HG03108 (cell line): ENCODE data around the gene FCAMR.

Source experiments
- ATAC-seq: cut with Tn5 transposase; IDR thresholded peaks from one replicate; pipeline ENCODE4 v1.9.1; 2021; ENCODE audit warnings: moderate library complexity; ENCODE audit not compliant: unreplicated experiment

FCAMR gene, protein sequence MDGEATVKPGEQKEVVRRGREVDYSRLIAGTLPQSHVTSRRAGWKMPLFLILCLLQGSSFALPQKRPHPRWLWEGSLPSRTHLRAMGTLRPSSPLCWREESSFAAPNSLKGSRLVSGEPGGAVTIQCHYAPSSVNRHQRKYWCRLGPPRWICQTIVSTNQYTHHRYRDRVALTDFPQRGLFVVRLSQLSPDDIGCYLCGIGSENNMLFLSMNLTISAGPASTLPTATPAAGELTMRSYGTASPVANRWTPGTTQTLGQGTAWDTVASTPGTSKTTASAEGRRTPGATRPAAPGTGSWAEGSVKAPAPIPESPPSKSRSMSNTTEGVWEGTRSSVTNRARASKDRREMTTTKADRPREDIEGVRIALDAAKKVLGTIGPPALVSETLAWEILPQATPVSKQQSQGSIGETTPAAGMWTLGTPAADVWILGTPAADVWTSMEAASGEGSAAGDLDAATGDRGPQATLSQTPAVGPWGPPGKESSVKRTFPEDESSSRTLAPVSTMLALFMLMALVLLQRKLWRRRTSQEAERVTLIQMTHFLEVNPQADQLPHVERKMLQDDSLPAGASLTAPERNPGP

DNA sequence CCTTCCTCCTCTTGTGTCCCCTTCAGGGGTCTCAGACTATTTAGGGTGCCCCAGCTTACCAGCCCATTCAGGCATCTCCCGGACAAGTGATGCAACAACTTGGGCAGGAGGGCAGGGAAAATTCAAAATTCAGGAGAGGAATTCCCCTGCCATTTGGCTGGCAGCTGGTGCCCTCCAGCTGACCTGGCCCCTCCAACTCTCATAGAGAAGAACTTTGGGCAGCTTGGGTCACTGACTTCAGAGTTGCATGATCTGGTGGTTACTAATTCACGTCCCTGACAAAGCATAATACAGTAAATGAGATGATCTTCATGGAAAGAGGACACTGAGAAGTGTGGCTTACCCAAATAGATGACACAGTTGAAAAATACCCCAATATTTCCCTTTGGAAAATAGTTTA is at the start of gene FCAMR:
Gene FCAMR, minus strand, starts transcription at position 15 of the 400 bp plus-strand sequence. CDS start 335 bp downstream, outside the sequence.
- ATAC-seq = no peak

DNA sequence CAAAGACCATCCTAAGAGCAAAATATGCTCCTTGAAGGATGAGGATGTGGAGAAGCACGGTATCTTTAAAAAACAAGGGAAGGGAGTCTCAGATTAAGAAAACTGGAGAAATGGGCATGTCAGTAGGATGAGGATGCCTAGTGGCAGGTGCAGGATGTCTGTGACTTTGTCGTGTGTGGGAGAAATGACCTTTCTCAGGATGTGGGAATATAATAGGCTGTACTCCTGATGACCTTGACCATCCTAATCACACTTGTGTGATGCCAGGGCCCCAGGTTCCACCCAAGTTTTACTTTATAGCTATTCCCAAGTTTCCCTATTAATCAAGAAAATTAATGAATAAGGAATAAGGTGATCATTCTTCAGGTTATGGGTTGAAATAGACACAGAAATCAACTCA is 49.4 kb upstream of the FCAMR start:
- ATAC-seq = no peak

DNA sequence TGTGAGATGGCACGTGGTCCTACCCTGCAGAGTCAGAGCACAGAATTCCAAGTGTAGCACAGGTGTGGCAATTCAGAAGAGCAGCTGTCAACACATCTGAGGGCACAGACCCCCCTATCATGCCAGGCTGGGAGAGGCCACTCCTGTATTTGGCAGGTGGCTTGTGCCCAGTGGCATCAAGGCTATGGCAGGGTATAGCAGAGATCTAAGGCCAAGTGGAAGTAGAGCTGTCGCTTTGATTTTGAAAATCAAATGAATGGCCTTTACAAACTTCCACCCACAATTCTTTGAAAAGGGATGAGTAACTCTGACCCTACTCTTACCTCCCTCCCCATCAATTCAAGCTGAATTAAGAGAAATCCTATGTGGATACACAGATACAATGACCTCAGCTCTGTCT is 48.9 kb upstream of the FCAMR start:
- ATAC-seq = no peak

DNA sequence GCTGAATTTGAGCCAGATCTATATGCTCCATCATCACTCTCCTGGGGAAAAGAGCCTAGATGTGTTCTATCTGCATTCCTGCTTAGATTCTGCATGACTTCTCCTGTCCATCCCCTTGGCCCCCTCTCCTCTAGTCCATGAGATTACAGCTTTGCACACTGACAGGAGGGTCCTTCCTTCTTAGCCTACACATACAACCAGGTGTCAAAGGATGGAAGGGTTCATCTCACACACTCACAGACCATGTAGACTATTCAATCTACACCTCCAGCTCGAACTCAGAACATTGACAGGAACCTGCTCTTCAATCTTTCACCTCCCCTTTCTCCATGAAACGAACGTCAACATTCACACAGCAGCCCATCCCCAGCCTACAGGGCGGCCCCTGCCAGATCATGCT is 48.4 kb upstream of the FCAMR start:
- ATAC-seq = no peak

- ATAC-seq = no peak
Observed at GRCh38 chr1:207017615-207018559, 47.6 kb upstream of the FCAMR start.

DNA sequence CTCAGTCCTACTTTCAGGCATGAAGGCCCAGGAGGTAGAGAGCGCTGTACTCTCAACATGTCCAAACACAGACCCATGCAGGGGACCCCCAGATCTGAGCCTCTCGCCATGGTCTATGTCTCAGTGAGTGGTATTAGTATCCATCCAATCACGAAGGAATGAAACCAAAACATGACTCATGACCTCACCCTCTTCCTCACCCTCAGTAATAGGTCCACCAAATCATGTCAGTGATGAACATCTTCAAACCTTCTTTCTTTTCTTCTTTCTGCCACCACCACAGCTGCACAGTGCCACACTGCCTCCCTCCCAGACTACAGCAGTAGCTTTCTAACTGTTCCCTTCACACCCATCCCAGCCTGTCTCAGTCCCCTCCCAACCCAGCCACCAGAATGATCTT is 45.5 kb upstream of the FCAMR start:
- ATAC-seq = no peak

DNA sequence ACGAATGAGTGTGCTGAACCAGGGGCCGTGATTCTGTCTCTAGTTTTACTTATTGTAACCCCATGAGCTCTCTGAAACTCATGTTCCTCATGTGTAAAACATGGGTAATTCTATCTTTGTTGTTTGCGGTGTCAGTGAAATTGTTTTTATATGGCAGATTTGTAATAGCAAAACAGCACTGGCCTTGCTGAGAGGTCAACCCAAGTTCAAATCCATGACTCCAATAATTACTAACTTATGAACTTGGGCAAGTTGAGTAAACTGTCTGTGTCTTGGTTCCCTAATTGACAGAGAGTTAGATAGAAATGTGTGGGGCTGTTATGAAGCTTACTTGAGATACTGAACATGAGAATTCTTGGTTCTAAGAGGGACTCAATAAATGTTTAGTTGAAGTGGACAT is 44.5 kb upstream of the FCAMR start:
- no peak for ATAC-seq

GRCh38 chr1:207013321-207014085 is 43.2 kb upstream of the FCAMR start:
- ATAC-seq = no peak

GRCh38 chr1:207010726-207011125 is 40.5 kb upstream of the FCAMR start:
- no peak for ATAC-seq

- no peak for ATAC-seq
Observed at GRCh38 chr1:207009945-207010344, 39.7 kb upstream of the FCAMR start.

- ATAC-seq = no peak
Observed at GRCh38 chr1:207009182-207009850, 39.1 kb upstream of the FCAMR start.

GRCh38 chr1:207007352-207008033 is 37.2 kb upstream of the FCAMR start:
- ATAC-seq = no peak

- ATAC-seq = no peak
Observed at GRCh38 chr1:207006914-207007313, 36.7 kb upstream of the FCAMR start.

- no peak for ATAC-seq
Observed at GRCh38 chr1:207006083-207006482, 35.8 kb upstream of the FCAMR start.

GRCh38 chr1:207004931-207005830 is 34.9 kb upstream of the FCAMR start:
- no peak for ATAC-seq

DNA sequence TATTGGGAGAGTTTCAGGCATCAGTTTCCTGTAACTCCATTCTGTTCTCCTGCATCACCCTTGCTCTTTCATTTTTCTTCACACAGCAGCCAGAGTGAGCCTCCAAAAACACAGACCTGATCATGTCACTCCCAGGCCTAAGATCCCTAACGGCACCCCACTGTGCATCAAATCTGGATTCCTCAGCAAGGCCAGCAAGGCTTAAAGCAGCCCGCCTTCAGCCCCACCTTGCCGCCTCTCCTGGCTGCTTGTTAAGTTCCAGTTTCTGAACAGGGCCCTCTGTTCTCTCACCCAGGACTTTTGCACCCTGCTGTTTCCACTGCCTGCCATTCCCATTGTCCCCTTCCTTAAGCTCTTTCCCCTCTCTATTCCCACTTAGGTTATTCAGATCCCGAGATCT is 33.0 kb upstream of the FCAMR start:
- ATAC-seq = no peak

- no peak for ATAC-seq
Observed at GRCh38 chr1:207002724-207003146, 32.5 kb upstream of the FCAMR start.

- no peak for ATAC-seq
Observed at GRCh38 chr1:207001492-207002245, 31.4 kb upstream of the FCAMR start.
